Trophoblast cell (in vitro differentiated cells and primary cell): ENCODE data around the gene AGBL1.

ENCODE experiments used
- DNase-seq, 2 donors: peaks; one replicate each; pipeline ENCODE4 v3.0.0-alpha.2; 2016
- H2AFZ ChIP-seq: 2 replicates; pipeline ENCODE4 v1.6.1; 2013; ENCODE audit warnings: low read length, moderate library complexity, mild to moderate bottlenecking; ENCODE audit not compliant: insufficient read depth, poor library complexity
- H2AK5ac ChIP-seq: 2 replicates; pipeline ENCODE4 v1.6.1; 2013; ENCODE audit warnings: mild to moderate bottlenecking, low read length
- H2BK120ac ChIP-seq: 2 replicates; pipeline ENCODE4 v1.6.1; 2013; ENCODE audit warnings: low read length, mild to moderate bottlenecking, moderate library complexity; ENCODE audit not compliant: insufficient read depth, poor library complexity
- H2BK12ac ChIP-seq: 2 replicates; pipeline ENCODE4 v1.6.1; 2013; ENCODE audit warnings: mild to moderate bottlenecking, low read length, moderate library complexity
- H2BK5ac ChIP-seq: 2 replicates; pipeline ENCODE4 v1.6.1; 2013; ENCODE audit warnings: low read length, low read depth, moderate library complexity, mild to moderate bottlenecking; ENCODE audit not compliant: poor library complexity
- H3K14ac ChIP-seq: 2 replicates; pipeline ENCODE4 v1.6.1; 2013; ENCODE audit warnings: mild to moderate bottlenecking, low read length
- H3K18ac ChIP-seq: 2 replicates; pipeline ENCODE4 v1.6.1; 2013; ENCODE audit warnings: mild to moderate bottlenecking, low read length
- H3K23ac ChIP-seq: 2 replicates; pipeline ENCODE4 v1.6.1; 2013; ENCODE audit warnings: low read length
- H3K27ac ChIP-seq: 2 replicates; pipeline ENCODE4 v1.5.1; 2013; ENCODE audit warnings: low read depth, mild to moderate bottlenecking, inconsistent platforms, low read length, moderate library complexity
- H3K27me3 ChIP-seq: 2 replicates; pipeline ENCODE4 v1.6.1; 2013; ENCODE audit warnings: inconsistent platforms, mild to moderate bottlenecking, low read length, moderate library complexity; ENCODE audit not compliant: insufficient read depth
- H3K36me3 ChIP-seq, 2 experiments: 1 replicate in 1 of 2; 2 replicates in 1 of 2; pipeline ENCODE4 v1.6.1; 2013; ENCODE audit warnings: low read length in 2 of 2, mild to moderate bottlenecking in 2 of 2, moderate library complexity in 1 of 2; ENCODE audit not compliant: insufficient read depth in 2 of 2, control insufficient read depth in 1 of 2
- H3K4ac ChIP-seq: 2 replicates; pipeline ENCODE4 v1.6.1; 2013; ENCODE audit warnings: low read depth, mild to moderate bottlenecking, low read length, moderate library complexity
- H3K4me1 ChIP-seq, 2 experiments: 1 replicate in 1 of 2; 2 replicates in 1 of 2; pipeline ENCODE4 v1.6.1; 2013; ENCODE audit warnings: low read length in 2 of 2, mild to moderate bottlenecking in 2 of 2, moderate library complexity in 1 of 2; ENCODE audit not compliant: insufficient read depth in 2 of 2, control insufficient read depth in 1 of 2
- H3K4me2 ChIP-seq: 2 replicates; pipeline ENCODE4 v1.6.1; 2013; ENCODE audit warnings: inconsistent platforms, mild to moderate bottlenecking, low read length, moderate library complexity
- H3K4me3 ChIP-seq: 2 replicates; pipeline ENCODE4 v1.5.1; 2013; ENCODE audit warnings: mild to moderate bottlenecking, low read depth, low read length, inconsistent platforms
- H3K79me1 ChIP-seq: one replicate; pipeline ENCODE4 v1.6.1; 2013; ENCODE audit warnings: low read length
- H3K79me2 ChIP-seq: 2 replicates; pipeline ENCODE4 v1.6.1; 2013; ENCODE audit warnings: low read length, mild to moderate bottlenecking; ENCODE audit not compliant: control insufficient read depth, insufficient read depth, poor library complexity
- H3K9ac ChIP-seq: 2 replicates; pipeline ENCODE4 v1.6.1; 2013; ENCODE audit warnings: mild to moderate bottlenecking, low read length
- H3K9me3 ChIP-seq: 2 replicates; pipeline ENCODE4 v1.6.1; 2013; ENCODE audit warnings: low read depth, mild to moderate bottlenecking, control low read depth, inconsistent platforms, low read length; ENCODE audit not compliant: insufficient read depth
- H4K12ac ChIP-seq: 2 replicates; pipeline ENCODE4 v1.6.1; 2013; ENCODE audit warnings: low read depth, mild to moderate bottlenecking, low read length, moderate library complexity
- H4K8ac ChIP-seq: 2 replicates; pipeline ENCODE4 v1.6.1; 2013; ENCODE audit warnings: low read depth, mild to moderate bottlenecking, low read length, moderate library complexity
- H4K91ac ChIP-seq: one replicate; pipeline ENCODE4 v1.6.1; 2013; ENCODE audit warnings: low read depth, mild to moderate bottlenecking, low read length, moderate library complexity
- WGBS: extraction: QIAGEN DNeasy Blood & Tissue Kit; methylation state at CpG from one replicate; pipeline ENCODE4 v1.1.7; 2013; ENCODE audit warnings: missing lambda C conversion rate; ENCODE audit not compliant: insufficient read length, insufficient coverage; ENCODE audit errors: extremely low coverage; 5-methylcytosine and 5-hydroxymethylcytosine counted together

AGBL1 gene

DNA sequence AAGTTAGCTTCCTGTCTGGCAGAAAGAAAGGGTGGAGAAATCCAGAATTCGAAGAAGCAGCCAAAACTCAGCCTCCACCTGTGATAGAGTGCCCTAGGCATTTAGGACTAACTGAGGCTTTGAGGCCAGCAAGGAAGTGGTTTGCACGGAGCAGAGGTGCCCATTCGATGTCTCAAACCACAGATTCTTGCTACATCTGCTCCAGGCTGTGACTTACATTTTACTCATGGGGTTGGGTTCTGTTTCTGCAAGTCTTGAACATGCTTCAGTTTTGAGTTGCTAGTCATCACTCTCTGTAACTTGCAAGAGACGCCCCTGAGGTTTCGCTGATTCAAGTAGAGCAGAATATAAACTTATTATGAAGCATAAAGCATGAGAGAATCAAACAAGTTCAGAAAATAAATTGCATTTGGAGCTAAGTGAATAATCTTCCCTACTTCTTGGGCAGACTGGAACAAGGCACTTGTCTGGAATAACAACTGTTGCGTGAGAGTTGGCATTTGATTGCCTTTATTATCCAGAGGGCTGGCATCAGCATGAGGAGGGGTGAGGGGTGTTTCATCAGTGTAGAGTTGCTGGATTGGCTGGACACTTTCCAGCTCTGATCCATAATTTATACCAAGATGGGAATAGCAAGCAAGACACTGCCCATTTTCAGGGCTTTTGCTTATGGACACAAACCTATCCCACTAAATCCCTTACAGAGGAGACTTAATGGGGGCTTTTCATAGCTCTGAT is 256.5 kb downstream of the AGBL1 start:
- no peak overlapping the region for H4K8ac ChIP-seq
- no peaks in the 10 kb centered on the region for H3K27me3 ChIP-seq
- H3K79me1 ChIP-seq: no peaks in the 10 kb centered on the region
- H2BK12ac ChIP-seq: no peak overlapping the region
- H3K4me3 ChIP-seq: no peak overlapping the region
- H4K12ac ChIP-seq: no peak overlapping the region
- WGBS: no CpG with 5 or more reads among the region's 6 CpGs
- H2BK120ac ChIP-seq: no peak overlapping the region
- H3K9me3 ChIP-seq: no peaks in the 10 kb centered on the region
- no peak for DNase-seq
- H3K4me1 ChIP-seq: no peaks in the 10 kb centered on the region
- peak overlapping the region; percentile 30 for H3K9ac ChIP-seq
- no peak overlapping the region for H4K91ac ChIP-seq
- H2BK5ac ChIP-seq: no peak overlapping the region
- no peak overlapping the region for H3K27ac ChIP-seq
- no peak overlapping the region for H3K18ac ChIP-seq
- H3K14ac ChIP-seq: no peak overlapping the region
- H3K36me3 ChIP-seq: no peaks in the 10 kb centered on the region
- no peak overlapping the region for H3K4me2 ChIP-seq
- no peak overlapping the region for H2AFZ ChIP-seq
- H3K4ac ChIP-seq: no peak overlapping the region
- H2AK5ac ChIP-seq: no peak overlapping the region
- no peak overlapping the region for H3K23ac ChIP-seq
- no peaks in the 10 kb centered on the region for H3K79me2 ChIP-seq

DNA sequence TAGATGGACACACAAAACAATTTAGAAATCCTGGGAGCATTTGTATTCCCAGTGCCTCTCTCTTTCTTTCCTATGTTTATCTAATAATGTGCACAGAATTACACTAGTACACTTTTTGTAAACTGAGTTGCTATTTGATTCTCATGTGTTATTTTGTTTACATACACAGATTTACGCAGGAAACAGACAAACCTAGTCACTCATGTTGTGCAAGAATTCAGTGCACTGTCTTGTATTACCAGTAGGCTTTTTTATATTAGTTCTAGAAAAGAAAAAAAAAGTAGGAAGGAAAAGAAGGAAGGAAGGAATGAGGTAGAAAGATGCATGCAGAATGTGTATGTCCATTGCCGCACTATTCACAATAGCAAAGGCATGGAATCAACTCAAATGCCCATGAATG is 257.4 kb downstream of the AGBL1 start:
- no peak overlapping the region for H3K23ac ChIP-seq
- H4K12ac ChIP-seq: no peak overlapping the region
- WGBS: no CpG with 5 or more reads among the region's 2 CpGs
- no peak overlapping the region for H3K4me2 ChIP-seq
- no peak overlapping the region for H4K8ac ChIP-seq
- DNase-seq: no peak
- no peaks in the 10 kb centered on the region for H3K9me3 ChIP-seq
- no peak overlapping the region for H4K91ac ChIP-seq
- H3K14ac ChIP-seq: no peak overlapping the region
- no peak overlapping the region for H2BK12ac ChIP-seq
- H2BK5ac ChIP-seq: no peak overlapping the region
- H3K9ac ChIP-seq: no peak overlapping the region
- H3K27ac ChIP-seq: no peak overlapping the region
- no peak overlapping the region for H2BK120ac ChIP-seq
- H3K79me1 ChIP-seq: no peaks in the 10 kb centered on the region
- no peaks in the 10 kb centered on the region for H3K79me2 ChIP-seq
- H3K4me3 ChIP-seq: no peak overlapping the region
- H3K18ac ChIP-seq: no peak overlapping the region
- no peaks in the 10 kb centered on the region for H3K36me3 ChIP-seq
- H3K27me3 ChIP-seq: no peaks in the 10 kb centered on the region
- no peak overlapping the region for H2AFZ ChIP-seq
- H3K4me1 ChIP-seq: no peaks in the 10 kb centered on the region
- H2AK5ac ChIP-seq: no peak overlapping the region
- no peak overlapping the region for H3K4ac ChIP-seq

DNA sequence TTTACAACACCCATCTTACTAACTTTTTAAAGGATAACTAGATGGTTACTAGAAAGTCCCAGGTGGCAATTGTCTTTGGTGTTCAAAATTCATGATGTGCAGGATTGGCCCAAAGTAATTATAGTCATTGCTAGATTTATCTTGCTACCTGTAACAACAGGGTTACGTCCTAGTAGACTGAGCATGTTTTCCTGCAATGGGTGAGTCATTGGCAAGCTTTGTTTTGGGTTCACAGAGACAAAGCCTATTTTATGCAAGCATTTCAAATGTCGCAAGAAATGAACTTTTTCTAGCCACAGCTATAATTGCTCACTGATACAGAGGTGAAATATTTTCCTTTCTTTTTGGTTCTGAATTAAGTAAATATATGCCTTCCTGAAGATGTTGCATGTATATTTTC is 267.6 kb downstream of the AGBL1 start:
- Histone ChIP-seq H3K79me2 (no peaks in the 10 kb centered on the region), H3K36me3 (no peaks in the 10 kb centered on the region), H2AFZ (no peak overlapping the region), H3K14ac (no peak overlapping the region), H3K4me3 (no peak overlapping the region), H4K91ac (no peak overlapping the region), H2BK5ac (no peak overlapping the region), H3K9ac (no peak overlapping the region), H3K4ac (no peak overlapping the region), H3K4me2 (no peak overlapping the region), H4K12ac (no peak overlapping the region), H3K18ac (no peak overlapping the region), H2BK120ac (no peak overlapping the region), H3K4me1 (no peaks in the 10 kb centered on the region), H3K27ac (no peak overlapping the region), H3K9me3 (no peaks in the 10 kb centered on the region), H3K79me1 (no peaks in the 10 kb centered on the region), H4K8ac (no peak overlapping the region), H3K23ac (no peak overlapping the region), H3K27me3 (no peaks in the 10 kb centered on the region), H2BK12ac (no peak overlapping the region), H2AK5ac (no peak overlapping the region)
- DNase-seq: no peak
- WGBS: no CpG with 5 or more reads among the region's 2 CpGs

DNA sequence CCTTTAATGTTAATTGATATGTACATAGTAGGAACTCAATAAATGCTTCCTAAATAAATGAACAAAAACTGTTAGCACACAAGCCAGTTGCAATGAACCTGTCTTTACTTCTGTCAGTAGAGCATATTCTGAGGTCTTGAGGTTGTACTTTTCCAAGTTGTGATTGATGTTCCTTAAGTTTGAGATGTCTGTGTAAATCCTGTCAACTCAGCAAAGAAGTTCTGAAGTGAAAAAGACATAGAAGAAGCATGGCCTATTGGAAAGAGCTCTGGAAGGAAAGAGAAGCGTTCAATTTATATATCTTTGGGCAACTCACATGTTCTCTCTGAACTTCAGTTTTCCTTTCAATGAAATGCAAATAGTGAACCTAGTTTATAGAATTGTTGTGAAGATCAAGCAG is 269.9 kb downstream of the AGBL1 start:
- H2AK5ac ChIP-seq: no peak overlapping the region
- H3K4ac ChIP-seq: no peak overlapping the region
- H3K36me3 ChIP-seq: no peaks in the 10 kb centered on the region
- no peaks in the 10 kb centered on the region for H3K4me1 ChIP-seq
- no peak overlapping the region for H2BK5ac ChIP-seq
- H3K79me2 ChIP-seq: no peaks in the 10 kb centered on the region
- no peak overlapping the region for H3K9ac ChIP-seq
- H3K23ac ChIP-seq: no peak overlapping the region
- no peak overlapping the region for H3K4me3 ChIP-seq
- no peak overlapping the region for H3K14ac ChIP-seq
- no peak overlapping the region for H4K12ac ChIP-seq
- WGBS: no CpG with 5 or more reads among the region's 1 CpG
- no peak overlapping the region for H2BK12ac ChIP-seq
- no peak overlapping the region for H2BK120ac ChIP-seq
- H2AFZ ChIP-seq: no peak overlapping the region
- H3K79me1 ChIP-seq: no peaks in the 10 kb centered on the region
- H3K27me3 ChIP-seq: no peaks in the 10 kb centered on the region
- no peak overlapping the region for H3K4me2 ChIP-seq
- DNase-seq: no peak
- H3K9me3 ChIP-seq: no peaks in the 10 kb centered on the region
- H3K18ac ChIP-seq: no peak overlapping the region
- H4K8ac ChIP-seq: no peak overlapping the region
- no peak overlapping the region for H3K27ac ChIP-seq
- H4K91ac ChIP-seq: no peak overlapping the region
